IMR-90 (cell line): Measurements from ENCODE around the gene FEM1B. TPM values are rescaled to one million over a fixed set of nuclear protein-coding genes. Genes with fewer than 3 reads are reported as not detected.

Experiments
- ATAC-seq: fragments of 200-7000 bp; cut with Tn5 transposase; 2 replicates; pipeline ENCODE4 v1.9.1; 2020; ENCODE audit warnings: low read depth, mild to moderate bottlenecking, moderate library complexity
- BruUV-seq: library from RNA; stranded (reverse); fragments of 400-500 nt; replicated peaks from 2 replicates; lab custom pipeline; 2021; lab: Mats Ljungman, UMichigan
- CTCF ChIA-PET: fragments of 300-600 bp; formaldehyde crosslinking; extraction: SDS; loops from one replicate; lab custom pipeline; 2021; ENCODE audit warnings: antibody characterized with exemption; lab: Yijun Ruan, JAX
- POLR2A ChIA-PET: fragments of 300-600 bp; sonication (Branson Sonifier 250); formaldehyde crosslinking; loops from one replicate; lab custom pipeline; 2022; ENCODE audit warnings: antibody characterized with exemption; ENCODE audit not compliant: unreplicated experiment; lab: Charles Lee
- DNase-seq: peaks from one replicate; pipeline ENCODE4 v3.0.0; 2013
- H2AFZ ChIP-seq: replicated peaks from 2 replicates; pipeline ENCODE3; 2013; ENCODE audit warnings: low read length, mild to moderate bottlenecking; ENCODE audit not compliant: poor library complexity
- H2AK5ac ChIP-seq: 2 replicates; pipeline ENCODE4 v1.6.1; 2013; ENCODE audit warnings: low read depth, low read length, inconsistent platforms
- H2AK9ac ChIP-seq: replicated peaks from 2 replicates; pipeline ENCODE3; 2013; ENCODE audit warnings: mild to moderate bottlenecking, low read depth, low read length, moderate library complexity; ENCODE audit not compliant: poor library complexity
- H2BK120ac ChIP-seq: 2 replicates; pipeline ENCODE4 v1.6.1; 2013; ENCODE audit warnings: low read depth, low read length, inconsistent platforms
- H2BK15ac ChIP-seq: 3 replicates; pipeline ENCODE4 v1.6.1; 2013; ENCODE audit warnings: low read depth, low read length, inconsistent platforms
- H2BK20ac ChIP-seq: 2 replicates; pipeline ENCODE4 v1.6.1; 2013; ENCODE audit warnings: low read depth, mild to moderate bottlenecking, inconsistent platforms, low read length, moderate library complexity
- H2BK5ac ChIP-seq: 2 replicates; pipeline ENCODE4 v1.6.1; 2013; ENCODE audit warnings: mild to moderate bottlenecking, low read depth, low read length, inconsistent platforms; ENCODE audit not compliant: poor library complexity, severe bottlenecking
- H3K14ac ChIP-seq: replicated peaks from 2 replicates; pipeline ENCODE4 v1.6.1; 2013; ENCODE audit warnings: low read depth, low read length, inconsistent platforms
- H3K18ac ChIP-seq: 2 replicates; pipeline ENCODE4 v1.6.1; 2013; ENCODE audit warnings: low read depth, low read length, control low read depth
- H3K23ac ChIP-seq: 2 replicates; pipeline ENCODE4 v1.6.1; 2013; ENCODE audit warnings: low read depth, low read length, inconsistent platforms
- H3K27ac ChIP-seq: 2 replicates; pipeline ENCODE4 v1.5.1; 2013; ENCODE audit warnings: mild to moderate bottlenecking, control low read depth, low read length; ENCODE audit not compliant: insufficient read depth
- H3K27me3 ChIP-seq: 2 replicates; pipeline ENCODE4 v1.6.1; 2013; ENCODE audit warnings: low read length; ENCODE audit not compliant: control insufficient read depth, insufficient read depth
- H3K36me3 ChIP-seq: 2 replicates; pipeline ENCODE4 v1.6.1; 2013; ENCODE audit warnings: low read length, mixed read lengths; ENCODE audit not compliant: control insufficient read depth, insufficient read depth
- H3K4ac ChIP-seq: 2 replicates; pipeline ENCODE4 v1.6.1; 2013; ENCODE audit warnings: low read depth, low read length, inconsistent platforms
- H3K4me1 ChIP-seq: 2 replicates; pipeline ENCODE4 v1.6.1; 2013; ENCODE audit warnings: low read length, mixed read lengths; ENCODE audit not compliant: control insufficient read depth, insufficient read depth
- H3K4me2 ChIP-seq: 2 replicates; pipeline ENCODE4 v1.6.1; 2013; ENCODE audit warnings: low read depth, mild to moderate bottlenecking, control low read depth, low read length, moderate library complexity
- H3K4me3 ChIP-seq: 2 replicates; pipeline ENCODE4 v1.5.1; 2013; ENCODE audit warnings: low read depth, mild to moderate bottlenecking, control low read depth, low read length, moderate library complexity; ENCODE audit not compliant: insufficient read depth
- H3K56ac ChIP-seq: 2 replicates; pipeline ENCODE4 v1.6.1; 2013; ENCODE audit warnings: low read length, inconsistent platforms; ENCODE audit not compliant: insufficient read depth; ENCODE audit errors: extremely low read depth
- H3K79me1 ChIP-seq, 2 experiments: 2 replicates each; pipeline ENCODE4 v1.6.1; 2013; ENCODE audit warnings: low read length in 2 of 2, inconsistent platforms in 1 of 2, low read depth in 1 of 2
- H3K9ac ChIP-seq: 2 replicates; pipeline ENCODE4 v1.6.1; 2013; ENCODE audit warnings: low read depth, low read length, control low read depth
- H3K9me1 ChIP-seq: 2 replicates; pipeline ENCODE4 v1.6.1; 2013; ENCODE audit warnings: low read length, inconsistent platforms; ENCODE audit not compliant: insufficient read depth
- H3K9me3 ChIP-seq: 2 replicates; pipeline ENCODE4 v1.6.1; 2013; ENCODE audit warnings: low read length; ENCODE audit not compliant: control insufficient read depth, insufficient read depth
- H4K20me1 ChIP-seq: 2 replicates; pipeline ENCODE4 v1.6.1; 2013; ENCODE audit warnings: low read length, inconsistent platforms; ENCODE audit not compliant: insufficient read depth
- H4K5ac ChIP-seq: 2 replicates; pipeline ENCODE4 v1.6.1; 2013; ENCODE audit warnings: mild to moderate bottlenecking, low read depth, low read length, control low read depth
- H4K8ac ChIP-seq, 2 experiments: 2 replicates each; pipeline ENCODE4 v1.6.1; 2013; ENCODE audit warnings: low read depth in 2 of 2, low read length in 2 of 2, control low read depth in 1 of 2, inconsistent platforms in 1 of 2
- H4K91ac ChIP-seq: 2 replicates; pipeline ENCODE4 v1.6.1; 2013; ENCODE audit warnings: low read depth, low read length, inconsistent platforms; ENCODE audit not compliant: insufficient read depth
- CEBPB ChIP-seq: IDR thresholded peaks from 2 replicates; pipeline ENCODE4 v1.6.1; 2012; ENCODE audit warnings: low read depth, low read length, improper control_type of control experiment
- ELK1 ChIP-seq: fragments of 150-350 bp; IDR thresholded peaks from 2 replicates; pipeline ENCODE4 v1.6.1; 2016; ENCODE audit warnings: low read depth, mild to moderate bottlenecking, low read length, moderate library complexity, borderline replicate concordance
- MAFK ChIP-seq: IDR thresholded peaks from 2 replicates; pipeline ENCODE4 v1.6.1; 2012; ENCODE audit warnings: low read depth, low read length, improper control_type of control experiment
- MAZ ChIP-seq: IDR thresholded peaks from 2 replicates; pipeline ENCODE4 v1.6.1; 2012; ENCODE audit warnings: low read depth, mild to moderate bottlenecking, low read length, improper control_type of control experiment, moderate library complexity, borderline replicate concordance
- RAD21 ChIP-seq: IDR thresholded peaks from 2 replicates; pipeline ENCODE4 v1.6.1; 2012; ENCODE audit warnings: low read length, improper control_type of control experiment
- RFX5 ChIP-seq: IDR thresholded peaks from 2 replicates; pipeline ENCODE4 v1.8.0; 2012; ENCODE audit warnings: low read depth, mild to moderate bottlenecking, low read length, moderate library complexity
- USF2 ChIP-seq: fragments of 150-350 bp; IDR thresholded peaks from 2 replicates; pipeline ENCODE4 v1.6.1; 2017; ENCODE audit warnings: mild to moderate bottlenecking, antibody characterized with exemption, low read length, low read depth
- WGBS, 2 experiments: methylation state at CpG; one replicate each; pipeline versions ENCODE4 v1.1.5 to v1.1.7; 2013; ENCODE audit warnings: missing lambda C conversion rate in 2 of 2; ENCODE audit not compliant: insufficient read length in 1 of 2; ENCODE audit errors: extremely low coverage in 2 of 2; 5-methylcytosine and 5-hydroxymethylcytosine counted together
- dilution Hi-C: fragments of 300-500 bp; cut with HindIII; formaldehyde crosslinking; loops from one replicate; pipeline ENCODE4 v1.14.3; 2018; ENCODE audit warnings: low sequenced_read_pairs; ENCODE audit not compliant: unreplicated experiment
- in situ Hi-C: fragments of 300-500 bp; cut with MboI; formaldehyde crosslinking; loops from 3 replicates; pipeline ENCODE4 v1.14.3; 2019; ENCODE audit warnings: low sequenced_read_pairs, inconsistent platforms, mixed read lengths
- intact Hi-C: fragments of 100-400 bp; cut with micrococcal nuclease; formaldehyde crosslinking; loops from 2 replicates; pipeline ENCODE4 v1.10.0; 2022
- polyA plus RNA-seq, 3 experiments: library from polyadenylated mRNA; depleted of rRNA; stranded (reverse); fragments of >200 nt; gene quantifications; 2 replicates each; pipeline ENCODE4 v1.2.3, GENCODE V29; 2012; ENCODE audit warnings: low replicate concordance in 1 of 3
- total RNA-seq: library from RNA; depleted of rRNA; stranded (reverse); fragments of >200 nt; gene quantifications from 2 replicates; pipeline ENCODE4 v1.2.3, GENCODE V29; 2012

The FEM1B gene
- total and polyA plus RNA-seq, 2 of the 4 experiments (the other 2 are of a cell fraction), result 16.9 to 51.4 TPM

- TF ChIP-seq USF2 (no peak), RAD21 (no peak), MAFK (no peak), CEBPB (no peak), ELK1 (no peak), MAZ (no peak), RFX5 (no peak)
- CTCF ChIA-PET, result interaction anchor here (0.7 kb wide), 1 partner anchor 95 kb away, joined by 5 read pairs; no protein-coding TSS in a partner anchor
- H3K36me3 ChIP-seq, result peaks cover 4% of the 10 kb centered on the region; the same call in 1 of the 2 replicates
These were observed 45.3 kb downstream of the FEM1B start for GRCh38 chr15:68322796-68323195.

More at GRCh38 chr15:68322796-68323195, 45.3 kb downstream of the FEM1B start:
- dilution Hi-C loops, result no loop called here
- WGBS, 2 experiments, result 95% methylated on average over 3 of the region's 9 CpGs; no CpG with 5 or more reads in 1 of the 2 experiments
- DNase-seq (no peak), ATAC-seq (no peak)
- H4K8ac ChIP-seq, result no peak overlapping the region
- no peak overlapping the region for H2AK9ac ChIP-seq
- no peak overlapping the region for H3K4me3 ChIP-seq
- no peak overlapping the region for H3K4me2 ChIP-seq
- H4K20me1 ChIP-seq, result no peaks in the 10 kb centered on the region
- no peak overlapping the region for H3K4ac ChIP-seq
- intact Hi-C loops, result no loop called here
- H3K18ac ChIP-seq, result no peak overlapping the region
- H3K9me3 ChIP-seq, result no peaks in the 10 kb centered on the region
- no peak overlapping the region for H3K56ac ChIP-seq
- no peak overlapping the region for H2BK5ac ChIP-seq
- H2BK20ac ChIP-seq, result no peak overlapping the region
- BruUV-seq, result no TSS peak
- H3K27ac ChIP-seq, result no peak overlapping the region
- no peak overlapping the region for H4K91ac ChIP-seq
- in situ Hi-C loops, result no loop called here
- no peaks in the 10 kb centered on the region for H3K4me1 ChIP-seq
- no peak overlapping the region for H4K5ac ChIP-seq
- no peak overlapping the region for H3K14ac ChIP-seq
- no peak overlapping the region for H2BK15ac ChIP-seq
- no peak overlapping the region for H2AFZ ChIP-seq
- H3K79me1 ChIP-seq, result no peaks in the 10 kb centered on the region
- H3K23ac ChIP-seq, result no peak overlapping the region
- H3K9ac ChIP-seq, result no peak overlapping the region
- H3K9me1 ChIP-seq, result no peaks in the 10 kb centered on the region; the same call in 1 of the 2 replicates
- POLR2A ChIA-PET, result no interaction called here
- no peaks in the 10 kb centered on the region for H3K27me3 ChIP-seq
- H2BK120ac ChIP-seq, result no peak overlapping the region
- no peak overlapping the region for H2AK5ac ChIP-seq
